Keratinocyte (primary cell): ENCODE data around the gene GPX2. TPM values are rescaled to one million over a fixed set of nuclear protein-coding genes. Genes with fewer than 3 reads are reported as not detected.

Experiments used
- DNase-seq: peaks from one replicate; pipeline ENCODE4 v3.0.0-alpha.2; 2011; ENCODE audit warnings: low read depth, missing footprints, low spot score
- FAIRE-seq: peaks from 2 replicates; lab custom pipeline; 2011; peaks lifted over from hg19 to GRCh38; lab: Jason Lieb, UNC
- H2AFZ ChIP-seq: 2 replicates; pipeline ENCODE4 v1.6.0; 2012; ENCODE audit warnings: low read length, control low read depth, inconsistent platforms; ENCODE audit not compliant: control insufficient read depth
- H3K27ac ChIP-seq: 2 replicates; pipeline ENCODE4 v1.5.1; 2011; ENCODE audit warnings: low read length; ENCODE audit not compliant: control insufficient read depth, insufficient read depth
- H3K27me3 ChIP-seq: 3 replicates; pipeline ENCODE4 v1.6.0; 2011; ENCODE audit warnings: low read length; ENCODE audit not compliant: control insufficient read depth, insufficient read depth; ENCODE audit errors: extremely low read depth
- H3K36me3 ChIP-seq, 2 experiments: 2 replicates in 1 of 2; 3 replicates in 1 of 2; pipeline ENCODE4 v1.5.1; 2011; ENCODE audit warnings: low read length in 2 of 2, mild to moderate bottlenecking in 1 of 2; ENCODE audit not compliant: control insufficient read depth in 2 of 2, insufficient read depth in 2 of 2; ENCODE audit errors: extremely low read depth in 1 of 2
- H3K4me1 ChIP-seq: 3 replicates; pipeline ENCODE4 v1.5.1; 2011; ENCODE audit warnings: low read length; ENCODE audit not compliant: control insufficient read depth, insufficient read depth; ENCODE audit errors: extremely low read depth
- H3K4me2 ChIP-seq: 3 replicates; pipeline ENCODE4 v1.6.0; 2011; ENCODE audit warnings: low read depth, low read length; ENCODE audit not compliant: control insufficient read depth, insufficient read depth; ENCODE audit errors: extremely low read depth
- H3K4me3 ChIP-seq, 3 experiments: fragments of 200-600 bp in 1 of 3; sonication (generic) in 1 of 3; 2 replicates in 2 of 3; 3 replicates in 1 of 3; pipeline ENCODE4 v1.5.1; 2011 to 2016; ENCODE audit warnings: low read length in 3 of 3, mild to moderate bottlenecking in 3 of 3, control low read depth in 2 of 3, inconsistent platforms in 1 of 3, low read depth in 1 of 3, mixed read lengths in 1 of 3, mixed run types in 1 of 3, moderate library complexity in 1 of 3; ENCODE audit not compliant: control insufficient read depth in 2 of 3, insufficient read depth in 2 of 3; ENCODE audit errors: extremely low read depth in 1 of 3
- H3K79me2 ChIP-seq: 2 replicates; pipeline ENCODE4 v1.6.0; 2012; ENCODE audit warnings: low read length; ENCODE audit not compliant: control insufficient read depth, insufficient read depth
- H3K9ac ChIP-seq: 3 replicates; pipeline ENCODE4 v1.6.0; 2011; ENCODE audit warnings: low read length; ENCODE audit not compliant: control insufficient read depth, insufficient read depth; ENCODE audit errors: extremely low read depth
- H3K9me1 ChIP-seq: 3 replicates; pipeline ENCODE4 v1.6.0; 2011; ENCODE audit warnings: low read length; ENCODE audit not compliant: control insufficient read depth, insufficient read depth; ENCODE audit errors: extremely low read depth
- H3K9me3 ChIP-seq: 2 replicates; pipeline ENCODE4 v1.5.1; 2012; ENCODE audit warnings: low read depth, low read length; ENCODE audit not compliant: control insufficient read depth
- H4K20me1 ChIP-seq: 3 replicates; pipeline ENCODE4 v1.6.0; 2011; ENCODE audit warnings: low read length; ENCODE audit not compliant: control insufficient read depth, insufficient read depth; ENCODE audit errors: extremely low read depth
- EZH2 ChIP-seq: IDR thresholded peaks from one replicate; pipeline ENCODE4 v1.6.1; 2012; ENCODE audit warnings: inconsistent platforms, mild to moderate bottlenecking, low read length, moderate library complexity
- dilution Hi-C: fragments of 300-500 bp; cut with MboI; formaldehyde crosslinking; loops from one replicate; pipeline ENCODE4 v1.7.0; 2020; ENCODE audit warnings: low sequenced_read_pairs; ENCODE audit not compliant: extremely low pct_ligation_motif_present
- polyA plus RNA-seq, 5 experiments: library from polyadenylated mRNA; depleted of rRNA in 3 of 5; stranded (reverse) in 3 of 5; stranded (forward) in 1 of 5; unstranded in 1 of 5; fragments of >200 nt; gene quantifications; 1 replicate in 1 of 5; 2 replicates in 3 of 5; 3 replicates in 1 of 5; pipeline versions ENCODE4 v1.2.1 to v1.2.3, GENCODE V29; 2011 to 2012; ENCODE audit warnings: missing spikeins in 2 of 5, low read depth in 1 of 5, low replicate concordance in 1 of 5
- TF ChIP-seq, protein P1 (sequence below), 3 experiments: IDR thresholded peaks in 1 of 3; conservative IDR thresholded peaks in 1 of 3; optimal IDR thresholded peaks in 1 of 3; 2 replicates in 2 of 3; 3 replicates in 1 of 3; pipeline versions ENCODE3 to v1.5.1; 2011; ENCODE audit warnings: low read length in 3 of 3, mild to moderate bottlenecking in 3 of 3, moderate library complexity in 2 of 3, control low read depth in 1 of 3, inconsistent platforms in 1 of 3; ENCODE audit not compliant: insufficient read depth in 2 of 3; ENCODE audit errors: extremely low read depth in 1 of 3

The GPX2 gene
- polyA plus RNA-seq, 1 donor (not counting 4 experiments of a cell fraction or from before 2014, with no cell fraction given): 47.0 TPM

DNA sequence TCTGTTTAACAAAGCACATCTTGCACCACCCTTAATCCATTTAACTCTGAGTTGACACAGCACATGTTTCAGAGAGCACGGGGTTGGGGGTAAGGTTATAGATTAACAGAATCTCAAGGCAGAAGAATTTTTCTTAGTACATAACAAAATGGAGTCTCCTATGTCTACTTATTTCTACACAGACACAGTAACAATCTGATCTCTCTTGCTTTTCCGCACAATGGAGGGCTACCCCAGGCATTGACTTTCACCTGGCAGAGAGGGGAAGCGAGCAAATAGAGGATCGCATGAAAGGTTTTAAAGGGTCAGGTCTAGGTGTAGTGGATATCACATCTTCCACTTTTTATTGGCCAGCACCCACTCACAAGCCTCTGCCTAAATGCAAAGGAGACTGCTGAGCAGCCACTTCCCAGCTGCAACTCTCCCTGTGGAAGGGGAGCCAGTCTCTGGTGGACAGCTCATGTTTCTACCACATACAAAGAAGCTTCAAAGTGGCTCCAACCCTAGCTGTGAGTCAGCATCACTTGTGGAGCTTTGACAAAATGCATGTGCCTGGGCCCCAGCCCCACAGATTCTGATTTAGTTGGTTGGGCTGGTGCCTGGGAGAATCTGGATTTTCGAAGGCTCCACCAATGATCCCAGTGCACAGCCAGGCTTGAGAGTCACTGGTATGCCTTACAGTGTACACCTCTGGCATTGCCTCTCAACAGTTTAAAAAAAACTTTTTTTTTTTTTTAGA, 37.0 kb upstream of the GPX2 start:
- Histone ChIP-seq H3K4me3 (no peak overlapping the region), H2AFZ (no peak overlapping the region), H3K9me1 (no peaks in the 10 kb centered on the region), H3K4me2 (no peak overlapping the region), H3K9me3 (no peaks in the 10 kb centered on the region), H3K9ac (no peak overlapping the region), H3K79me2 (no peaks in the 10 kb centered on the region), H3K36me3 (no peaks in the 10 kb centered on the region), H4K20me1 (no peaks in the 10 kb centered on the region), H3K27me3 (no peaks in the 10 kb centered on the region), H3K27ac (no peak overlapping the region), H3K4me1 (no peaks in the 10 kb centered on the region)
- dilution Hi-C loops: no loop called here
- no peak for TF ChIP-seq EZH2
- no peak for DNase-seq
- no peak for FAIRE-seq

DNA sequence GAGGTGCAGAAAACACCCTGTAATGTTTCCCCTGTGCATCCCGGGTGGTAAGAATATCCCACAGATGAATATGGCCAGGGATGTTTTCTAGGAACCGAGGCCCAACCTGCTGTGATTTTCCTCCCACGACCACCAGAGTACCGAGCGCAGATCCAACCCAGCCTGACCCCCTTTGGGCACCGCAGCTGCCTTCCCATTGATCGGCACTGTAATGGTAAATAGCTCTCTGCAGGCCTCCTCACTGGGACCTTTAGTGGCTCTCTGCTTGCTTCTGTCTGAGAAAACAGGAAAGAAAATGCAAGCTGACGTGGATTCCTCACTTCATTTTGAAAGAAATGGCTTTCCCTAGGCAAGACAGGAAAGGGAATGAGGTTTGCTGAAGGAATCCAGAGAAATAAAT, 32.0 kb upstream of the GPX2 start:
- no peak for DNase-seq
- no peak overlapping the region for H3K27ac ChIP-seq
- H2AFZ ChIP-seq: no peak overlapping the region
- H3K4me1 ChIP-seq: no peaks in the 10 kb centered on the region
- TF ChIP-seq, protein P1, sequence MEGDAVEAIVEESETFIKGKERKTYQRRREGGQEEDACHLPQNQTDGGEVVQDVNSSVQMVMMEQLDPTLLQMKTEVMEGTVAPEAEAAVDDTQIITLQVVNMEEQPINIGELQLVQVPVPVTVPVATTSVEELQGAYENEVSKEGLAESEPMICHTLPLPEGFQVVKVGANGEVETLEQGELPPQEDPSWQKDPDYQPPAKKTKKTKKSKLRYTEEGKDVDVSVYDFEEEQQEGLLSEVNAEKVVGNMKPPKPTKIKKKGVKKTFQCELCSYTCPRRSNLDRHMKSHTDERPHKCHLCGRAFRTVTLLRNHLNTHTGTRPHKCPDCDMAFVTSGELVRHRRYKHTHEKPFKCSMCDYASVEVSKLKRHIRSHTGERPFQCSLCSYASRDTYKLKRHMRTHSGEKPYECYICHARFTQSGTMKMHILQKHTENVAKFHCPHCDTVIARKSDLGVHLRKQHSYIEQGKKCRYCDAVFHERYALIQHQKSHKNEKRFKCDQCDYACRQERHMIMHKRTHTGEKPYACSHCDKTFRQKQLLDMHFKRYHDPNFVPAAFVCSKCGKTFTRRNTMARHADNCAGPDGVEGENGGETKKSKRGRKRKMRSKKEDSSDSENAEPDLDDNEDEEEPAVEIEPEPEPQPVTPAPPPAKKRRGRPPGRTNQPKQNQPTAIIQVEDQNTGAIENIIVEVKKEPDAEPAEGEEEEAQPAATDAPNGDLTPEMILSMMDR (optimal IDR thresholded peaks at IDR 0.05 in 1 of 3, IDR thresholded peaks at IDR 0.05 in 1 of 3, conservative IDR thresholded peaks at IDR 0.05 in 1 of 3; ENCODE audit: extremely low read depth in 1 of 3, insufficient read depth in 2 of 3, low read length in 3 of 3): no peak
- H3K9ac ChIP-seq: no peak overlapping the region
- no peaks in the 10 kb centered on the region for H3K9me3 ChIP-seq
- H3K79me2 ChIP-seq: no peaks in the 10 kb centered on the region
- H3K27me3 ChIP-seq: no peaks in the 10 kb centered on the region
- H3K36me3 ChIP-seq: no peaks in the 10 kb centered on the region
- H3K9me1 ChIP-seq: no peaks in the 10 kb centered on the region
- H3K4me2 ChIP-seq: no peak overlapping the region
- FAIRE-seq: no peak
- H3K4me3 ChIP-seq: no peak overlapping the region
- dilution Hi-C loops: no loop called here
- H4K20me1 ChIP-seq: no peaks in the 10 kb centered on the region

DNA sequence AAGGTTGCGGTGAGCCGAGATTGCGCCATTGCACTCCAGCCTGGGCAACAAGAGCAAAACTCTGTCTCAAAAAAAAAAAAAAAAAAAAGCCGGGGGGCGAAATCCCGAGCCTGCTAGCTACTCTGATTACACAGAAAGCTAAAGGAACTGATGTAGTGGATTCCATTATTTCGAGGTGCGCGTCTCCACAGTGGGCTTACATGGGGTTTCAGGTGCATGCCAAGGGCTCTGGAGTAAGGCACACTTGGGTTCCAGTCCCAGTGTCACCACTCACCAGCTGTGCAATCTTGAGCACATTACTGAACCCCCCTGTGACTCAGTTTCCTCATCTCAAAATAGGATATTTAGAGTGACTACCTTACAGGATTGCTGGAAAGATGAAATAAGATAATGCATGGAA, 31.3 kb upstream of the GPX2 start:
- no peak for FAIRE-seq
- no peaks in the 10 kb centered on the region for H3K9me1 ChIP-seq
- H3K27me3 ChIP-seq: no peaks in the 10 kb centered on the region
- no peaks in the 10 kb centered on the region for H3K36me3 ChIP-seq
- no peak overlapping the region for H3K9ac ChIP-seq
- no peaks in the 10 kb centered on the region for H3K4me1 ChIP-seq
- H3K27ac ChIP-seq: no peak overlapping the region
- H2AFZ ChIP-seq: no peak overlapping the region
- no peaks in the 10 kb centered on the region for H3K9me3 ChIP-seq
- H3K79me2 ChIP-seq: no peaks in the 10 kb centered on the region
- dilution Hi-C loops: no loop called here
- H4K20me1 ChIP-seq: no peaks in the 10 kb centered on the region
- H3K4me3 ChIP-seq: no peak overlapping the region
- no peak for DNase-seq
- TF ChIP-seq, protein P1 (optimal IDR thresholded peaks at IDR 0.05 in 1 of 3, IDR thresholded peaks at IDR 0.05 in 1 of 3, conservative IDR thresholded peaks at IDR 0.05 in 1 of 3; ENCODE audit: extremely low read depth in 1 of 3, insufficient read depth in 2 of 3, low read length in 3 of 3): no peak
- TF ChIP-seq EZH2: no peak
- H3K4me2 ChIP-seq: no peak overlapping the region
